Spleen (tissue), 13 donors: ENCODE measurements around the gene LARP7. TPM values are rescaled to one million over a fixed set of nuclear protein-coding genes. Genes with fewer than 3 reads are reported as not detected.

ENCODE experiments used
- DNase-seq: peaks from one replicate; pipeline ENCODE4 v3.0.0-alpha.2; 2020
- H3K27ac ChIP-seq, 8 donors: fragments of 200-600 bp; sonication (generic) in 7 of 8; 1 replicate in 4 of 8; 2 replicates in 4 of 8; pipeline versions ENCODE4 v1.5.0 to v1.8.0; 2016 to 2021; ENCODE audit warnings: inconsistent platforms in 4 of 8, mild to moderate bottlenecking in 4 of 8, moderate library complexity in 1 of 8
- H3K27me3 ChIP-seq, 7 donors: fragments of 200-600 bp; sonication (generic) in 6 of 7; replicated peaks in 1 of 7; 1 replicate in 4 of 7; 2 replicates in 3 of 7; pipeline versions ENCODE4 v1.5.0 to v1.8.0; 2016 to 2021; ENCODE audit warnings: inconsistent platforms in 3 of 7, mild to moderate bottlenecking in 1 of 7
- H3K36me3 ChIP-seq, 6 donors: fragments of 200-600 bp; sonication (generic) in 5 of 6; 1 replicate in 4 of 6; 2 replicates in 2 of 6; pipeline versions ENCODE4 v1.5.0 to v1.8.0; 2016 to 2021; ENCODE audit warnings: inconsistent platforms in 2 of 6
- H3K4me1 ChIP-seq, 6 donors: fragments of 200-600 bp; sonication (generic) in 5 of 6; 1 replicate in 3 of 6; 2 replicates in 3 of 6; pipeline versions ENCODE4 v1.5.0 to v1.8.0; 2016 to 2021; ENCODE audit warnings: inconsistent platforms in 3 of 6
- H3K4me3 ChIP-seq, 8 donors: fragments of 200-600 bp; sonication (generic) in 7 of 8; 1 replicate in 4 of 8; 2 replicates in 4 of 8; pipeline versions ENCODE4 v1.5.0 to v1.8.0; 2016 to 2021; ENCODE audit warnings: inconsistent platforms in 4 of 8, mild to moderate bottlenecking in 4 of 8, moderate library complexity in 2 of 8
- H3K9me3 ChIP-seq, 8 donors: fragments of 200-600 bp; sonication (generic) in 7 of 8; 1 replicate in 4 of 8; 2 replicates in 4 of 8; pipeline versions ENCODE4 v1.5.0 to v1.8.0; 2016 to 2021; ENCODE audit warnings: inconsistent platforms in 4 of 8
- POLR2A ChIP-seq, 3 donors: fragments of 450-650 bp; IDR thresholded peaks; one replicate each; pipeline ENCODE4 v1.5.1; 2017; ENCODE audit warnings: antibody characterized with exemption in 3 of 3, mild to moderate bottlenecking in 1 of 3
- POLR2AphosphoS5 ChIP-seq, 3 donors: sonication (generic); formaldehyde crosslinking; IDR thresholded peaks; one replicate each; pipeline ENCODE4 v1.5.1; 2017; ENCODE audit warnings: antibody characterized with exemption in 3 of 3
- WGBS, 5 donors: extraction: QIAGEN DNeasy Blood & Tissue Kit in 3 of 5; methylation state at CpG; one replicate each; pipeline versions ENCODE4 v1.1.5 to v1.1.7; 2013 to 2018; 5-methylcytosine and 5-hydroxymethylcytosine counted together
- intact Hi-C: fragments of 100-400 bp; cut with DNase I; formaldehyde crosslinking; loops from one replicate; pipeline ENCODE4 v1.15.0; 2023; ENCODE audit warnings: low total_unique reads
- long read RNA-seq, 2 donors: transcript quantifications; one replicate each; lab custom pipeline, GENCODE V29; 2026
- polyA plus RNA-seq, 3 donors: library from polyadenylated mRNA; stranded (reverse); fragments of 200-250 nt; gene quantifications; one replicate each; pipeline ENCODE4 v1.2.1, GENCODE V29; 2013
- total RNA-seq, 7 donors: library from RNA; depleted of rRNA in 3 of 7; stranded (reverse); fragments of >200 nt in 3 of 7; fragmentation: NEBNext Ultra II Directional in 4 of 7; extraction: Animal tissue kit (Norgen Biotek cat#: 25700) in 4 of 7; gene quantifications; one replicate each; pipeline versions ENCODE4 v1.1.0 to v1.2.1, GENCODE V29; 2016 to 2021
- TF ChIP-seq, protein P1 (sequence below), 11 experiments: fragments of 200-600 bp in 7 of 11; fragments of 450-650 bp in 4 of 11; sonication (generic) in 4 of 11; IDR thresholded peaks in 8 of 11; conservative IDR thresholded peaks in 3 of 11; 1 replicate in 7 of 11; 2 replicates in 4 of 11; pipeline versions ENCODE4 v1.4.0 to v1.8.0; 2016 to 2021; ENCODE audit warnings: antibody characterized with exemption in 11 of 11, inconsistent platforms in 4 of 11, mild to moderate bottlenecking in 1 of 11
- donor health status: healthy with polysubstance abuse.
- donor health status: DM: no; HTN: no; CAD: no; lungs with moderate emphysema.
- donor health status: DM: no; HTN: no; CAD: no.
- donor health status: Bipolar disorder and iron deficiency.
- donor health status: healthy.
- donor health status: DM: no; HTN: no; CAD: no.
- donor health status: DM: yes; HTN: yes; CAD: no.

Gene LARP7
- 10 to 100 TPM; 35.4 to 59.5 (median 45.7) TPM for total RNA-seq
- 10 to 100 TPM; 45.7 to 56.2 (median 46.0) TPM for polyA plus RNA-seq
- long read RNA-seq, donor 1, partial matches to known transcripts: 40 of 47 reads
- long read RNA-seq, donor 1, other reads (novel, unspliced or antisense): 0 of 47 reads
- long read RNA-seq, donor 2, partial matches to known transcripts: 22 of 25 reads
- long read RNA-seq, donor 2, other reads (novel, unspliced or antisense): 0 of 25 reads

DNA sequence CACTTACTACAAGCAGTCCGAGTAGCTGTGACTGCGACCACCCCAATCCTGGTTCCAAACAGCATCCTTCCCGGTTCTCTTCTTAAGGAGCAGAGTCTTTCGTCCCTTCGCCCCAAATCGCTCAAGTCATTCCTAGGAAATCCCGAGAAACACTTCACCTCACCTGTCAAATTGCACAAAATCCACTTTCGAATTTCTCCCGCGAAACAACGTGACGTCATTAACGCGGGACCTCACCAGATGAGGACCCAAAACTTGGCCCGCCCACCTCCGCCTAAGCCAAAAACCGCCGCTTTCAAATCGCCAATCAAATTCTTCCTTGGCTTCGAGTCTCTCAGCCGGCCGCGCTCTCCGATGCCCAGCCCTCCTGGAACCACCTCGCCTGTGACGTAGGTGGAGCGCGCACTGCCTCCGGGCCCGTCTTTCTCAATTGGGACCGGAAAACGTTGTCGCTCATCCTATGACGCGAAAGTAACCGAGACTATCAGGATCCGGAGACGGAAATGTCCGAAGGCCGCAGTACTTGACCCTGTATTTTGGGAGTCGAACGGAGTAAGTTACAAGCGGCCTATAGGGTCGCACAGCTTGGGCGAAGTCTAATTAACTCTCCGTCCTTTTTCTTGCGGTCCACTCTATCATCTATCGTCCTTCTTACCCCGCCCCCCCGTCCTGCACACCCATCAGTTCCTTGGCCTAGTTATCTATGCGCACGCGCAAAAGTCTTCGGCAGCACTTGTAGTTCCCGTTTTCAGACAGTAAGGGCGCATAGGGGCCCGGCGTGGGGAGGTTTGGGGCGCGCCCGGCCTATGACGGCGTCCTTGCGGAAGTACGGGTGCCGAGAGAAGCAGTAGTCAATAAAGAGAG, at the start of gene LARP7, which contains the start of gene ZGRF1:
Gene LARP7, plus strand, starts transcription at position 456 of the 864 bp plus-strand sequence. CDS start 7,527 bp downstream, outside the sequence.
Gene ZGRF1, minus strand, starts transcription at position 222 of the 864 bp plus-strand sequence. CDS start 3,733 bp downstream, outside the sequence.
- Histone ChIP-seq H3K4me1 (peaks cover 20 to 75% (median 44%) of the 10 kb centered on the region in 6 donors), H3K27ac (peak within 1 kb of the TSS; percentile 88 to 99 (median 96)), H3K27me3 (no peaks in the 10 kb centered on the region), H3K4me3 (peak within 1 kb of the TSS; percentile 58 to 77 (median 66)), H3K9me3 (no peaks in the 10 kb centered on the region), H3K36me3 (peaks cover 0 to 35% (median 0%) of the 10 kb centered on the region in 6 donors)
- peak; percentile 99 for DNase-seq
- intact Hi-C loops: no loop called here
- WGBS, 5 donors: 0 to 1% (median 0%) methylated on average over 66 of the region's 66 CpGs
- TF ChIP-seq, protein P1, sequence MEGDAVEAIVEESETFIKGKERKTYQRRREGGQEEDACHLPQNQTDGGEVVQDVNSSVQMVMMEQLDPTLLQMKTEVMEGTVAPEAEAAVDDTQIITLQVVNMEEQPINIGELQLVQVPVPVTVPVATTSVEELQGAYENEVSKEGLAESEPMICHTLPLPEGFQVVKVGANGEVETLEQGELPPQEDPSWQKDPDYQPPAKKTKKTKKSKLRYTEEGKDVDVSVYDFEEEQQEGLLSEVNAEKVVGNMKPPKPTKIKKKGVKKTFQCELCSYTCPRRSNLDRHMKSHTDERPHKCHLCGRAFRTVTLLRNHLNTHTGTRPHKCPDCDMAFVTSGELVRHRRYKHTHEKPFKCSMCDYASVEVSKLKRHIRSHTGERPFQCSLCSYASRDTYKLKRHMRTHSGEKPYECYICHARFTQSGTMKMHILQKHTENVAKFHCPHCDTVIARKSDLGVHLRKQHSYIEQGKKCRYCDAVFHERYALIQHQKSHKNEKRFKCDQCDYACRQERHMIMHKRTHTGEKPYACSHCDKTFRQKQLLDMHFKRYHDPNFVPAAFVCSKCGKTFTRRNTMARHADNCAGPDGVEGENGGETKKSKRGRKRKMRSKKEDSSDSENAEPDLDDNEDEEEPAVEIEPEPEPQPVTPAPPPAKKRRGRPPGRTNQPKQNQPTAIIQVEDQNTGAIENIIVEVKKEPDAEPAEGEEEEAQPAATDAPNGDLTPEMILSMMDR (IDR thresholded peaks at IDR 0.05 in 8 of 11, conservative IDR thresholded peaks at IDR 0.05 in 3 of 11): peak; percentile 92 to 100 (median 99)
- TF ChIP-seq POLR2AphosphoS5 (IDR thresholded peaks at IDR 0.05) (peak; percentile 83 to 88 (median 88)), POLR2A (IDR thresholded peaks at IDR 0.05) (no peak)

DNA sequence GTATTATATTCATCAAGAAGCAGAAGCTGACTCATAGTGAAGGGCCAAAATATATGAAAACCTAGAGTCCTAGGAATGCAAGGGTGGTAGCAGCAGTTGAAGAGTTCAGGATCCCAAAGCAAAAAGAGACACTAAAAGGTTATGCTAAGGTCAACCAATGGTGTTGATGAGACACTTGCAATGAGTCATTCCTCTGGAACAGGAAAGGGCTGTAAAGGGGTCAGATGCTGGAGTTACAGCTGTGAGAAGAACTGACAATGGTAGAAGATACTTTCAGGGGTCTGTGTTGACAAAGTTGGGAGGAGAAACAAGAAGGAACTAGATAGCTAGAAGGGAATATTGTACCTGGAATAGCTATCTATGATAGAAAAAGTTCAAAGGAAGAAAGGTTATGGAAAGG, 47.7 kb upstream of the LARP7 start:
- no peaks in the 10 kb centered on the region for H3K4me1 ChIP-seq
- H3K4me3 ChIP-seq: no peak overlapping the region
- DNase-seq: no peak
- intact Hi-C loops: no loop called here
- no peaks in the 10 kb centered on the region for H3K27me3 ChIP-seq
- H3K9me3 ChIP-seq: peaks cover 0 to 10% (median 0%) of the 10 kb centered on the region in 8 donors
- TF ChIP-seq POLR2AphosphoS5 (IDR thresholded peaks at IDR 0.05) (no peak), POLR2A (IDR thresholded peaks at IDR 0.05) (no peak)
- TF ChIP-seq, protein P1 (IDR thresholded peaks at IDR 0.05 in 8 of 11, conservative IDR thresholded peaks at IDR 0.05 in 3 of 11): no peak
- peaks cover 0 to 34% (median 0%) of the 10 kb centered on the region in 6 donors for H3K36me3 ChIP-seq
- no peak overlapping the region for H3K27ac ChIP-seq

DNA sequence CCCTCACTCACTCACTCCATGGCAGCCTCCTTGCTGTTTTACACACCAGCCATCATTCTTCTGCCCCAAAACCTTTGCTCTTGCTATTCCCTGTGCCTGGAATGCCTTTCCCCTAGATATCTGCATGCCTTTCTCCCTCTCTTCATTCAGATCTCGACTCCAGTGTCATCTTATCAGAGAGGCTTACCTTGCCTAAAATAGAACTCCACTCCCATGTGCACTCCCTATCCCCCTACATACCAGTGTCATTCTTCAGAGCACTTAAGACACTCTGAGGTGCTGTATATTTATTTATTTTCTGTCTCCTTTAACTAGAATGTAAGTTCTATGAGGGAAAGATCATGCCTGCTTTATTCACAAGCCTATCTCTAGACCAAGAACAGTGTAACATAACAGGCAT, 45.4 kb upstream of the LARP7 start:
- 70 to 83% (median 80%) methylated on average over 1 of the region's 1 CpG for WGBS, 5 donors
- Histone ChIP-seq H3K4me1 (no peaks in the 10 kb centered on the region), H3K36me3 (peaks cover 0 to 24% (median 0%) of the 10 kb centered on the region in 6 donors), H3K4me3 (no peak overlapping the region), H3K27ac (no peak overlapping the region), H3K27me3 (no peaks in the 10 kb centered on the region), H3K9me3 (peaks cover 0 to 10% (median 0%) of the 10 kb centered on the region in 8 donors)
- intact Hi-C loops: no loop called here
- DNase-seq: no peak
- TF ChIP-seq POLR2A (IDR thresholded peaks at IDR 0.05) (no peak), POLR2AphosphoS5 (IDR thresholded peaks at IDR 0.05) (no peak)
- TF ChIP-seq, protein P1 (IDR thresholded peaks at IDR 0.05 in 8 of 11, conservative IDR thresholded peaks at IDR 0.05 in 3 of 11): no peak

DNA sequence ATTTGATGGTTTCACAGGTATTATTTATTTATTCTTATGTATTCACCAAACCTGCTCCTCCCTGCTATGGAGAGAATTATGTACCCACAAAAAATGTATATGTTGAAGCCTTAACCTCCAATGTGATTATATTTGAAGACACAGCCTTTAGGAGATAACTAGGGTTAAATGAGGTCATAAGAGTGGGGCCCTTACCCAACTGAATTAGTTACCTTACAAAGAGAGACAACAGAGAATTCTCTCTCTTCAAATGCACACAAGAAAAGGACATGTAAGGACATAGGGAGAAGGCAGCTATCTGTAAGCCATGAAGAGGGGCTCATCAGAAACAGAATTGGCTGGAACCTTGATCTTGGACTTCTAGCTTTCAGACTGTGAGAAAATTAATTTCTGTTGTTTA, 44.2 kb upstream of the LARP7 start:
- DNase-seq: no peak
- H3K27me3 ChIP-seq: no peaks in the 10 kb centered on the region
- H3K27ac ChIP-seq: no peak overlapping the region
- intact Hi-C loops: no loop called here
- peaks cover 0 to 19% (median 0%) of the 10 kb centered on the region in 6 donors for H3K36me3 ChIP-seq
- TF ChIP-seq POLR2A (IDR thresholded peaks at IDR 0.05) (no peak), POLR2AphosphoS5 (IDR thresholded peaks at IDR 0.05) (no peak)
- peaks cover 0 to 10% (median 0%) of the 10 kb centered on the region in 8 donors for H3K9me3 ChIP-seq
- H3K4me3 ChIP-seq: no peak overlapping the region
- no peaks in the 10 kb centered on the region for H3K4me1 ChIP-seq
